ENCODE data around the gene AGXT.

AGXT gene

DNA sequence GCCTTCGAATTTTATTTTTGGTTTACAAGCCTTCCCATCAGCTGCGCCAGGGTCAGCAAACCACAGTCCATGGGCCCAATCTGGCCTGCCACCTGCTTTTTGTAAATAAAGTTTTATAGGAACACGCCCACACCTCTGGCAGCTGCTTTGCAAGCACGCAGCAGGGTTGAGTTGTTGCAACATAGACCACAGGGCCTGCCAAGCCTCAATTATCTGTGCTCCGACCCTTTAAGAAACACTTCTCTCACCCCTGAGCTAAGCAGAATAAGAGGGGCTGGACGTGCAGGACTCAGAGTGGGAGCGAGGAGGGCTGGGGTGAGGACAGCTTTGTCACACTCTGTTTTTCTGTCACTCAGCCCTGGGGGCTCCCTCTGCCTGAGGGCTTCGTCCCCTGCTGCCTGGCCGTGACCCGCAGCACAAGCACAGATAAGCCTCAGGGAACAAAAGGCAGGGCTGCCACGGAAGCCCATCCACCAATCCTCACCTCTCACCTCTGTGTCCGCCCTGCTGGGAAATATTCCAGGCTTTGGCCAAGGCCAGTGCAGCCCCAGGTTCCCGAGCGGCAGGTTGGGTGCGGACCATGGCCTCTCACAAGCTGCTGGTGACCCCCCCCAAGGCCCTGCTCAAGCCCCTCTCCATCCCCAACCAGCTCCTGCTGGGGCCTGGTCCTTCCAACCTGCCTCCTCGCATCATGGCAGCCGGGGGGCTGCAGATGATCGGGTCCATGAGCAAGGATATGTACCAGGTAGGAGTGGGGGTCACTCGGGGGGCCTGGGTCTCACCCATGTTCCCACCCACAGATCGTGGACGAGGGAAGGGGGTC is at the start of gene AGXT:
Gene AGXT (plus strand): TSS at position 539 of the 823 bp plus-strand sequence. CDS start 42 bp downstream, at position 581.
- H3K36me3 Mint-ChIP-seq, result no peaks in the 10 kb centered on the region
- no peaks in the 10 kb centered on the region for H3K27me3 Mint-ChIP-seq
- no peak within 1 kb of the TSS for H3K4me3 Mint-ChIP-seq

DNA sequence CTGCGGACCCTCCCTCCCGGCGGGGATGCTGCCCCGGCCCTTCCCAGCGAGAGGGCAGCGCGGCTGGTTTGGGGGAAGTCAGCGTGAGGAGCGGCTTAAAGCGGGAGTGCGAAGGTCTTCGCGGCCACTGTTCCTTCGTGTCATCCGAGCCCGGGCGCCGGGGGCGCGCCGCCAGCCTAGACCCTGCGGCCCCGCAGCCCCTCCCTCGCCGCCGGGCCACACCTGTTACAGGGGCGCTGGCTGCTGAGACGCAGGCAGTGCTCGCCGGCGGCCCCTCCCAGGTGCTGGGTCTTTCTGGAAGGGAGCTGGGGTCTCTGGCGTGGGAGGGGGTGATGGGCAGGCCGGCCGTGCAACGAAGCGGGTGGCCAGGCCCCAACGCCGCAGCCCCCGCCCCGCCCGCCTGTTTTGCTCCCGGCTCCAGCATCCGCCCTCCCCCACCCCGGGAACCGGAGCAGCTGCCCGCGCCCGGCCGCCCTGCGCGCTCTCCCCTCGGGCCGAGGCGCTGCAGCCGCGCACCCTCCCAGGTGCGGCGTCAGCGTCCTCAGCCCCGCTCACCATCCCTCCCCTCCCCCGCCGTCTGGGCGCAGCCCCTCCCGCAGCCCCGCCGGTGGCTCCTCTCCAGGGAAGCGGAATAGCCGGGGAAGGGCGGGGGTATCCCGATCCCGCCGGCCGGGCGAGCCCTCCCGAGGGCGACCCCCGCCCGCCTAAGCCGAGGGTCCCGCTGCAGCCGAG is 49.3 kb upstream of the AGXT start:
- Mint-ChIP-seq H3K9me3 (no peaks in the 10 kb centered on the region), H3K27ac (no peak overlapping the region), H3K4me1 (peaks cover 11% of the 10 kb centered on the region), H3K36me3 (peaks cover 4% of the 10 kb centered on the region), H3K4me3 (peak overlapping the region; percentile 47), H3K27me3 (peaks cover 35% of the 10 kb centered on the region)

More for the DNA sequence above, at the start of gene AGXT:
- H3K9me3 Mint-ChIP-seq, result no peaks in the 10 kb centered on the region
- no peaks in the 10 kb centered on the region for H3K4me1 Mint-ChIP-seq
- peak within 1 kb of the TSS; percentile 59 for H3K27ac Mint-ChIP-seq

DNA sequence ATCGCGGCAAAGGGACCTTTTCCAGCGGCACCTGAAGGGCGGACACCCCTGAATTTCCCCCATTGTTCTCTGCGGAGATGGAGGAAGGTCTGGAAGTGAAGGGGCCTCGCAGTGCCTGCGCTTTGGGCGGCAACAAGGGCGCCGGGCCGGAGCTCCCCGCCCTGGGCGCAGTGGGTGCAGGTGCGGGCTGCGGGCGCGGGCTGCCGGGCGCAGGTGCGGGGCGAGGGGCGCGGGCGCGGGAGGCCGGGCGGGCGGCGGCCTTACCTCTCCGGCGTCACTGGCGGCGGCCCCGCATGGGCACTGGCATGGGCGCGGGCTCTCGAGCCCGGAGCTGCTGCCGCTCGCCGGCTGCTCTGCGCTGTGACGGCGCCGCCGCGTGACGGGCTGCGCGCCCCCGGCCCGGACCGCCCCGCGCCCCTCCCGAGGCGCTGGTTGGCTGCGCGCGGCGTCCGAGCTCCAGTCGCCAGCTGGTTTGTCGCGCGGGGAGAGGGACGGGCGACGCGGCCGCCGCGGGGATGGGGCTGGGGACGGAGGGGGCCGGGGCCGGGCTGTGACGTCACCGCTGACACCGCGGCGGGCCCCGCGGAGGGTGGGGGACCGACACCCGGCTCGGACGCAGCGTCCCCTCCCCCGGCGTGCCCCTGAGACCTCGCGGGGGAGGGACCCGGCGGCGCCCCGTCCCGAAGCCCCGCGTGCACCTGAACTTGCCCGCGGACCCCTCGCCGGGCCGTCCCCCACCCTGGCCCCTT is 48.6 kb upstream of the AGXT start, which contains the start of gene KIF1A:
Gene KIF1A (minus strand): TSS at position 362 of the 749 bp plus-strand sequence. CDS start 22,467 bp downstream, outside the sequence.
- Mint-ChIP-seq H3K4me3 (peak within 1 kb of the TSS; percentile 76), H3K9me3 (no peaks in the 10 kb centered on the region), H3K36me3 (peaks cover 4% of the 10 kb centered on the region), H3K27ac (no peak within 1 kb of the TSS), H3K27me3 (peaks cover 42% of the 10 kb centered on the region), H3K4me1 (peaks cover 11% of the 10 kb centered on the region)

DNA sequence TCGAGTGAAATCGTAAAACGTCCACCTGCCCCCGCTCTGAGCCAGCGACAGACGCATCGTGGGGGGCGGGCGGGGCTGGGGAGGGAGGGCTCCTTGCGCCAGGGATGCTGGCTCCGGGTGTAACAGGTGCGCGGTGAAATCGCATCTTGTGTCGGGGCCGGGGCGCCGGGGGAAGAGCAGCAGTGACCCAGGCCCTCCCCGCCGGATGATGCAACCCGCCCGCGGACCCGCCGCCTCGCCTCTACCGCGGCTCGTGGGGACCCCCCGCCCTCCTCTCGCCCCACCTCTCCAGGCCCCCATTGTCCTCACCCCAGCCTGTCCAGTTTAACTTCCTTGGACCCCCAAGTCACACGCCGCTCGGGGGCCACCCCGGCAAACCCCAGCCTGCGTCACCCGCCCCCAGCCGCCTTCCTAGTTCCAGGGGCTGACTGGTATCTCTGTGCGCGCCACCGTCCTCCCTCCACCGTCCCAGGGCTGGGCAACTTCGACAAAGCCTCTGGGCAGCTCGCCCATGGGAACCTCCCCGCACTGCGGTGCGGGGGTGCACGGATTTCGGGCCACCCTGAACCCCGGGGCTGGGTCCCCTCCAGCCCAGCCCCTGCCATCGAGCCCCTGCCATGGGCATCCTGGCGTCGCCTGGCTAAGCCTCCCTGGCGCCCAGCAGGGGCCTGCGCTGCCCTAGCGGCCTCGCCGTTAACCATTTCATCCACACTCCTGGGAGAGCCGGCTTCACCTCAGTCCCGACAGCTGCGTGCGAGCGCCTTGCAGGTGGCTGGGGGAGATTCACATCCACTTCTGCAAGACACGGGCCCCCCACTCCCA is 47.8 kb upstream of the AGXT start:
- Mint-ChIP-seq H3K27ac (no peak overlapping the region), H3K4me3 (peak overlapping the region; percentile 76), H3K36me3 (peaks cover 4% of the 10 kb centered on the region), H3K4me1 (peaks cover 11% of the 10 kb centered on the region), H3K27me3 (peaks cover 47% of the 10 kb centered on the region), H3K9me3 (no peaks in the 10 kb centered on the region)

DNA sequence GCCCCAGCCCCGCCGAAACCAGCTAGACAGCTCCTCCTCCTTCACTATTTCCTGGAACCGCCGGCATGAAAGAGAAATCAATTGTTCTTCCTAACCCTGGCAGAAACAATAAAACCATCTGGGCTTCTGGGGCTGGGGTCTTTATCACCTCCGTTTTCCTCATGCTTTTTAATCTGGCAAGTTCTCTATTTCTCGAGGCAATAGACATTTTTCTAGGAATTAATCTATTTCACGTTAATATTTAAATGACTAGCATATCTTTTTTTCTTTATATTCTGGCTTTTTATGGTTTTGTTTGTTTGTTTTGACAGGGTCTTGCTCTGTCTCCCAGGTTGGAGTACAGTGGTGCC is 47.2 kb upstream of the AGXT start:
- H3K9me3 Mint-ChIP-seq, result no peaks in the 10 kb centered on the region
- peaks cover 11% of the 10 kb centered on the region for H3K4me1 Mint-ChIP-seq
- H3K36me3 Mint-ChIP-seq, result peaks cover 4% of the 10 kb centered on the region
- H3K27ac Mint-ChIP-seq, result no peak overlapping the region
- H3K27me3 Mint-ChIP-seq, result peaks cover 48% of the 10 kb centered on the region
- H3K4me3 Mint-ChIP-seq, result peak overlapping the region; percentile 76

DNA sequence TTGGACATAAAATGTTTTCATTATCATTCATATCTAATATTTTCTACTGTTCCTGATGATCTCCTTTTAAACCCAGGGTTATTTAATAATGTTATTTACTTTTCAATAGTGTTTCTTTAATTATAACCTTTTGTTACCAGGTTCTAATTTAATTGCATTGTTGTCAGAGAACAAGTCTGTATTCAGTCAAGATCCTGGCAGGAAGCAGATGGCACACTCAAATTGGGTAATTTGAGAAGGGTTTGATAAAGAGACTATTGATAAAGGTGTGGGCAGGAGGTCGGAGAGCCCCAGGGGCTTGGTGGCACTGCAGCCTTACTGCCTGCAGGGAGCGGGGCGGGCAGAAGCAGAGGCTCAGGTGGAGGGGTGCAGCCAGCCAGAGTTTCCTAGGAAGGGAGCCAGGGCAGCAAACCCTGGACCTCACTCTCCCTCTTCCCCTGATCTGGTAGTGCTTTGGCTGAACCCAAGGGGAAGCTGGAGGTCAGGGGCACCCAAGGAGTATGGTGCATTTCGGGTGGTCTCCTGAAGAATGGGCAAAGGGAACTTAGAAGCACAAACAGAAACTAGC is 46.3 kb upstream of the AGXT start:
- Mint-ChIP-seq H3K36me3 (peaks cover 4% of the 10 kb centered on the region), H3K9me3 (no peaks in the 10 kb centered on the region), H3K4me3 (peak overlapping the region; percentile 76), H3K27me3 (peaks cover 51% of the 10 kb centered on the region), H3K27ac (peak overlapping the region; percentile 39), H3K4me1 (peaks cover 11% of the 10 kb centered on the region)

DNA sequence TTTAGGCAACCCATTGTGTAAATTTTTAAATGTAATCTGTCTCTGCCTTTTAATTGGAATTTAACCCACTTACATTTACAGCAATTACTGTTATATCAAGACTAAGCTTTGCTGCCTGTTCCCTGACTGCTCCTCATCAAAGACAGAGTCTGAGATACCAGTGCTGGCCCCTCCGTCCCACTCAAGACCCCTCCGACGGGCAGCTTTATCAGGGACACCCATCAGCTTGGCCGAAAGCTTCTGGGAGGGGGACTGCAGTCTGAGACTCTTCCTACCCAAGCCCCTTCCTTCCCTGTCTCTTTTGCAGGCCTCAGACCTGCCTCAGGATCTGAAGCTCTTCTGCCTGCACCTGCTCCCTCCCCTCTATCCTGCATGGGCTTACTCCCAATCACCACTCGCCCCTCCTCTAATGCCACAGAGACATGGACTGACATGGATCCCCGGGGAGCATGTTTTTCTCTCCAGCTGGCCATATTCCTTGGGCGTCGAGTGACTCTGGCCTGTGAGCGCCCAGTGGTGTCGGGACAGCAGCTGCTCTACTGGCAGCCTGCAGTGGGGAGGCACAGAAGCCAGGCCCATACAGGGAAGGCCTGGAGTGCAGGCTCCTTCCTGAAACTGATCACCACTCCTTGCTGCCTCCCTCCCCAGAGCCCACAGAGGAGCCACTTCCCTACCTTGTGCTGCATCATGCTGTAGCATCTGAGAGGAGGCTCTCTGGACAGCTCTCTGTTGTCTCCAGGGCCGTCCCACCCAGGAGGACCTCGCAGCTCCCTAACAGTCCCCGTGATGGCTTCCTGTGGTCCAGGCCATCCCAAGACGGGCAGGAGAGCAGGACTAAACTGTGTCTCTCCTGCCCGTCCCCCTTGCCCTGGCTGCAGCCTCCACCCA is 44.9 kb upstream of the AGXT start:
- no peak overlapping the region for H3K27ac Mint-ChIP-seq
- peaks cover 4% of the 10 kb centered on the region for H3K36me3 Mint-ChIP-seq

DNA sequence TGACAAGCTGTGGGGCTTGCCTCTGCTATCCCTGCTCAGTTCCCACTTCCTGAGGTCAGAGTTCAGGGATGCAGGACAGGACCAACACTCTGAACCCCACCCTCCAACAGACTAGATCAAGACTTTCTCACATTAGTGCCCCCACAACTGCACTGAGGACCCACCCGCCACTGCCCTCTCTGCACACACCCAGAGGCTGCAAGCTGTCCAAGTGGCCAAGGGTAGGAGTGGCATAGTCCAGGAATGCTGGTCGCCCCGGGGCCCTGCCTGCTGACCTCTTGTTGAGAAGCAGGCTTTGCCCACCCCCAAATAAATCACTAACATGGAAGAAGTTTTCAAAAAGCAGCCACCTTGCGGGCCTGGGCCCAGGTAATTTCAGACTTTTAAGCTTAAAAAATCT is 43.1 kb upstream of the AGXT start:
- Mint-ChIP-seq H3K9me3 (no peaks in the 10 kb centered on the region), H3K27ac (no peak overlapping the region), H3K4me1 (peaks cover 11% of the 10 kb centered on the region), H3K4me3 (no peak overlapping the region), H3K27me3 (peaks cover 56% of the 10 kb centered on the region), H3K36me3 (peaks cover 4% of the 10 kb centered on the region)

More for the DNA sequence above, 44.9 kb upstream of the AGXT start:
- Mint-ChIP-seq H3K9me3 (no peaks in the 10 kb centered on the region), H3K27me3 (peaks cover 52% of the 10 kb centered on the region), H3K4me1 (peaks cover 11% of the 10 kb centered on the region), H3K4me3 (no peak overlapping the region)

DNA sequence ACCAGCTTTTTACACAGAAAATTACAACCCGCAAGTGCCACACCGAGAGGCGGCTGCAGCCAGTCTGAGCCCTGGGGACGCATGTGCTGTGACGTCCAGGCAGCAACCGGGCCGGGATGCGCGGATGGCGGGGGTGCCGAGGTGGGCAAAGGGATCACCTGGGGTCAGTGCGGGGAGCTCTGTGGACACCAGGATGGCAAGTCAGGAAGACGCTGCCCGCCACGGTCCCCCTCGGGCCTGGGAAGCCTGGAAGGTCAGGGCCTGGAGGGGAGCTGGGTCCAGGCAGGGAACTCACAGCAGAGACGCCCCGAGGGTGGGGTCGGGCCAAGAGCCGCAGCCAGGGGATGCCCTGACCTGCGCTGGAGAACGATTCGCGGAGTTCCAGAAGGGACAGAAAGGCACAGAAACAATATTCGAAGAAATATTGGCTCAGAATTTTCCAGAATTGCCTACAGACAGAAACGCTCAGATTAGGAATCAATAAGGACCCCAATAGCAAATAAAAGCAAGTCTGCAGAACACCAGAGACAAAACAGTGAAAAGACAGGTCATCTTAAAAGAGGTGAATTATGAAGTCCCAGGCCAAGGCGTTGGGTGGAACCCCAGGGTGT is 36.9 kb upstream of the AGXT start:
- H3K4me3 Mint-ChIP-seq, result peak overlapping the region; percentile 80
- peaks cover 3% of the 10 kb centered on the region for H3K4me1 Mint-ChIP-seq
- peaks cover 13% of the 10 kb centered on the region for H3K27me3 Mint-ChIP-seq
- no peaks in the 10 kb centered on the region for H3K9me3 Mint-ChIP-seq
- H3K36me3 Mint-ChIP-seq, result no peaks in the 10 kb centered on the region
- no peak overlapping the region for H3K27ac Mint-ChIP-seq

DNA sequence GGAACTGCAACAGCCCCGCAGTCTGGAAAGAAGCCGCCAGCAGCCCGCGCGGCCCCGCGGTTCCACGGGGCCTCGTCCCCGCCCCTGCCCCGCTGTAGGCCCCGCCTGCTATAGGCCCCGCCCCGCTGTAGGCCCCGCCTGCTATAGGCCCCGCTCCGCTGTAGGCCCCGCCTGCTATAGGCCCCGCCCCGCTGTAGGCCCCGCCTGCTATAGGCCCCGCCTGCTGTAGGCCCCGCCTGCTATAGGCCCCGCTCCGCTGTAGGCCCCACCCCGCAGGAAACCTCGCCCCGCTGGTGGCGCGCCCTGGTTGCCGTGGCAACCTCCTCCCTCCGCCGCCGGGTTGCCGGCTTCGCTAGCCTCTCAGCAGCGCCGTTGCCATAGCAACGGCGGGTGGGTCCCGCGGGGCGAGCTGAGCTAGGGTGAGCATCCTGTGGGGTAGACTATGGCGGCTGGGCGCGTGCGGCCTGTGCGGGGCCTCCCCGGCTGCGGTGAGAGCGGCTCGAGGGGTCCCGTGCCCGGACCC is 36.4 kb upstream of the AGXT start:
- Mint-ChIP-seq H3K4me3 (no peak overlapping the region), H3K4me1 (peaks cover 3% of the 10 kb centered on the region), H3K27ac (no peak overlapping the region)

DNA sequence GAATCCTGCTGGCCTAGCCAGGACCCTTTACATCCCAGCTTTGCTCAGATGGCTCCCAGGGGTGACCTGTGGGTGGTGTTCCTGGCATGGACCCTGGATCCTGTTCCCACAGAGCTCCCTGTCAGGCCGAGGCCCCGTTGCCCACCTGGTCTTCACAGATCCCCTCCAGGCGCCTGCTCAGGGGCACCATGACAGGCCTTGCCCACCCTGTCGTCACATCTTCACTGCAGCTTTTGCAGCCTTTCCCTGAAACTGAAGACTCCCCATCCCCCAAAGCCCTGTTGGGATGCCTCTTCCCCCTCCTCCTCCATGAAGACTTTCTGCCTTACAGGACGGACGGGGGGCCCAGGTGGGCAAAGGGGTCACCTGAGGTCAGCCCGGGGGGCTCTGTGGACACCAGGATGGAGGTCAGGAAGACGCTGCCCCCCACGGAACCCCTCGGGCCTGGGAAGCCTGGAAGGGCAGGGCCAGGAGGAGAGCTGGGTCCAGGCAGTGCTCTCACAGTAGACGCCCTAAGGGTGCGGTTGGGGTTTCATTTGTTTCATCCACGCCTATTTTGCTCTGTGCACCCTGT is 35.6 kb upstream of the AGXT start:
- Mint-ChIP-seq H3K27me3 (peaks cover 9% of the 10 kb centered on the region), H3K4me1 (peaks cover 3% of the 10 kb centered on the region), H3K4me3 (no peak overlapping the region), H3K27ac (no peak overlapping the region), H3K9me3 (no peaks in the 10 kb centered on the region), H3K36me3 (no peaks in the 10 kb centered on the region)

More for the DNA sequence above, 36.4 kb upstream of the AGXT start:
- Mint-ChIP-seq H3K36me3 (no peaks in the 10 kb centered on the region), H3K27me3 (peaks cover 13% of the 10 kb centered on the region), H3K9me3 (no peaks in the 10 kb centered on the region)

DNA sequence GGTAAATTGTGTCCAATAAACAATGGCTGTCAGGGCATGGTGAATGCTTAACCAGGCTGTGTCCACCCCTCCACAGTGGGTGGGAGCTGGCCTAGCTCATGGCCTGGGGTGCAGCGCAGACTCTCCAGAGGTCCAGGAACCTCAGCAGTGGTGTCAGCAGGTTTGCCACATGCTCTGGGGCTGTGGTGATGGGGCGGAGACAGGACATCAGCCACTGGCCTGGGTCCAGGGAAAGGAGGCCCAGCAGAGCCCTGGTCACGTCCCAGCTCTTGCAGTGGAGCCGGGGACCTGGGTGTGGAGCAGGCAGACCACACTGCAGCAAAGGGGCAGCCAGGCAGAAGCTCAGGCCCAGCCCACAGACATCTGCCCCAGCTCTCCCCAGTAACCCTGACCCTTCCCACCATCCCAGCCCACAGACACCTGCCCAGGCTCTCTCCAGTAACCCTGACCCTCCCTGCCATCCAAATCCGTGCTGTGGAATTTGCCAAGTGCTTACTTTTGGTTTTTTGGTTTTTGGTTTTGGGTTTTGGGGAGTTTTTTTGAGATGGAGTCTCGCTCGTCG is 34.8 kb upstream of the AGXT start:
- Mint-ChIP-seq H3K27me3 (peaks cover 6% of the 10 kb centered on the region), H3K4me1 (peaks cover 3% of the 10 kb centered on the region), H3K27ac (no peak overlapping the region), H3K4me3 (no peak overlapping the region), H3K9me3 (no peaks in the 10 kb centered on the region), H3K36me3 (no peaks in the 10 kb centered on the region)
